ENCODE measurements around the gene NAPEPLD. TPM values are rescaled to one million over a fixed set of nuclear protein-coding genes. Genes with fewer than 3 reads are reported as not detected.
"Not testable (repeated sequence)": the region's sequence is repeated elsewhere in the genome, so short reads cannot be mapped to it uniquely, and the experiment has no call there.

Gene NAPEPLD
- total RNA-seq, 6 experiments from 2014 or later: 3.4 to 5.3 (median 4.4) TPM

DNA sequence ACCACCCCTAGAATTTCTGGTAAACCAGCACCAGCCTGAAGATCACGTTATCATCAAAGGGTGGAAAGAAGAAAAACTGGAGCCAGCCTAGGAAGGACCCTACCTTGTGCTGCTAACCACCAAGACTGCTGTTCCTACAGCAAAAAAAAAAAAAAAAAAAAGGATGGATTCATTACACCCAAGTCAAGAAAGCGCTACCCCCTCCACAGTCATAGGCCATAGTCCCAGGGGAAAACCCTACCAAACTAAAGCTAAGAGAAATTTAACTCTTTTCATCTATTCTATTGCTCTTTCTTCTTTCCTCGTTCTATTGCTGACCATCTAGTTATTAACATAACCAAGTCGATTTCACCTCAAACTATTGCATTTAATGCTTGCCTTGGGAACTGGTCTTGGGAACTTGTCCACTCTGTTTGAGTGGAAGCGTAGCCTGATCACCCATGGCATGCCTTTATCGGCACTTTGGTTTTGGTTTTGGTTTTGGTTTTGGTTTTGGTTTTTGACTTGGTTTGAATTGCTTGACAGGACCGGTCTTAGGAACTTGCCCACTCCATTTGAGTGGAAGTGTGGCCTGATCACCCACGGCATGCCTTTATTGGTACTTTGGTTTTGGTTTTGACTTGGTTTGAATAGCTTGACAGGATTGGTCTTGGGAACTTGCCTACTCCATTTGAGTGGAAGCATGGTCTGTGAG is 6.6 kb upstream of the NAPEPLD start:
- H3K9me3 Mint-ChIP-seq; H3K4me1 Mint-ChIP-seq (ENCODE audit: low read depth); H3K36me3 Mint-ChIP-seq (ENCODE audit: low read depth); H3K27ac Mint-ChIP-seq; DNase-seq; H3K4me3 Mint-ChIP-seq: not testable (repeated sequence)
- peaks cover 15% of the 10 kb centered on the region for H3K27me3 Mint-ChIP-seq (ENCODE audit: insufficient read depth)

DNA sequence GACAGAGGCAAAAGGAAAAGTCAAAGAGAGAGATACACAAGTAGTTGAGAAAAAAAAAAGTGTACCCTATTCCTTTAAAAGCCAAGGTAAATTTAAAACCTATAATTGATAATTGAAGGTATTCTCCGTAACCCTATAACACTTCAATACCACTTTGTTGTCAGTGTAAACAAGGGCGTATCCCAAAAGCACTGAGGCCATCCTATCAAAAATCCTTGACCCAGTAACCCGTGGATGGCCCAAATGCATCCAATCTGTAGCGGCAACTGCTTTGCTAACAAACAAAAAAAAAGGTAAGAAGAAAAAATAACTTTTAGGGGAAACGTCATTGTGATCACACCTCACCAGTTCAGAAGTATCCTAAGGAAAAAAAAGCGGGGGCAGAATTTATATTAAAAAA is 5.1 kb upstream of the NAPEPLD start:
- Mint-ChIP-seq H3K4me1 (ENCODE audit: low read depth) (peaks cover 5% of the 10 kb centered on the region; the same call in 1 of the 2 replicates), H3K27ac (no peak overlapping the region), H3K9me3 (no peaks in the 10 kb centered on the region), H3K36me3 (ENCODE audit: low read depth) (no peaks in the 10 kb centered on the region; the same call in 1 of the 2 replicates), H3K27me3 (ENCODE audit: insufficient read depth) (peaks cover 11% of the 10 kb centered on the region), H3K4me3 (no peak overlapping the region)
- TF ChIP-seq CTCF (IDR thresholded peaks at IDR 0.05): no peak
- DNase-seq: no peak

GRCh38 chr7:103152744-103153617 is 4.1 kb upstream of the NAPEPLD start:
- not testable (repeated sequence) for H3K9me3 Mint-ChIP-seq; H3K36me3 Mint-ChIP-seq (ENCODE audit: low read depth); DNase-seq; H3K27ac Mint-ChIP-seq; H3K4me3 Mint-ChIP-seq; H3K27me3 Mint-ChIP-seq (ENCODE audit: insufficient read depth)
- peaks cover 12% of the 10 kb centered on the region for H3K4me1 Mint-ChIP-seq (ENCODE audit: low read depth)

GRCh38 chr7:103151993-103152676 is 3.2 kb upstream of the NAPEPLD start:
- not testable (repeated sequence) for H3K4me3 Mint-ChIP-seq; DNase-seq; H3K36me3 Mint-ChIP-seq (ENCODE audit: low read depth); H3K9me3 Mint-ChIP-seq; H3K27ac Mint-ChIP-seq; H3K27me3 Mint-ChIP-seq (ENCODE audit: insufficient read depth)
- H3K4me1 Mint-ChIP-seq (ENCODE audit: low read depth): peaks cover 21% of the 10 kb centered on the region

DNA sequence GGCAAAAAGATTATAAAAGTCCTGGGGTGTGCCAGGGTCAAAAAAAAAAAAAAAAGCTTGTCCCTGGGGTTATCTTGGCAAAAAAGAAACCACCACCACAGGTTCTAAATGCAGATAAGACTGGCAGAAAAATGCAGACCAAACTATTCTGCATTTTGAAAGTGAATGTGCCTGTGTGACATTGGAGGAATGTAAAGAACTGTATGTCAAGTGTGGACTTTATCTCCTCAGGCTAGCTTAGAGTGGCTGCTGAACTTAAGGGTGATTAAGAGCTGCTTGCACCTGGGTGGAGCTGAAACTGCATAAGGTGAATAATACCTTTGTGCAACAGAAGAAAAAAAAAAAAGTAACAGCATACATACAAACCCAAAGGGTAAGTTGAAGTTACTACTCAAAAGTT is 1.3 kb upstream of the NAPEPLD start:
- no peak for DNase-seq
- H3K9me3 Mint-ChIP-seq: no peaks in the 10 kb centered on the region
- no peak for TF ChIP-seq CTCF (IDR thresholded peaks at IDR 0.05)
- H3K4me1 Mint-ChIP-seq (ENCODE audit: low read depth): peaks cover 25% of the 10 kb centered on the region
- no peak overlapping the region; the same call in 1 of the 2 replicates for H3K27ac Mint-ChIP-seq
- H3K27me3 Mint-ChIP-seq (ENCODE audit: insufficient read depth): peaks cover 2% of the 10 kb centered on the region
- H3K36me3 Mint-ChIP-seq (ENCODE audit: low read depth): no peaks in the 10 kb centered on the region
- H3K4me3 Mint-ChIP-seq: no peak overlapping the region

DNA sequence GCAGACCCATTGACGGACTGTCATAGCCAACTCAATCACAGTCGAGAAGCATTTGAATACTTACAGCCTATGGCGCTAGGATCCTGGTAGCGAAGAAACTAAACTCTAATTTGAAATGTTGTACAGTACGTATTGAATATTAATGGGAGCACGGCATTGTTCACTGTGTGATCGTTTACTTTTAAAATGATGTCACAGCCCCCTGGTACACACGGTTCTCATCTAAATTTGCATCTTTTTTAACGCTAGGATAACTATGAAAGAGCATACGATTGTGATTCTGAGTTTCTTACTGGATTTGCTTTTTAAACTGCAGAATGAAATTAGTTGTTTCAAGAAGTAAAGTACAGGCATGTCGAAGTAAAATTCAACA is 895 bp upstream of the NAPEPLD start:
- Mint-ChIP-seq H3K27ac (peak overlapping the region; percentile 81), H3K36me3 (ENCODE audit: low read depth) (no peaks in the 10 kb centered on the region)

More for the DNA sequence above, 895 bp upstream of the NAPEPLD start:
- no peaks in the 10 kb centered on the region for H3K9me3 Mint-ChIP-seq
- no peak for DNase-seq
- H3K4me3 Mint-ChIP-seq: peak overlapping the region; percentile 98
- TF ChIP-seq CTCF (IDR thresholded peaks at IDR 0.05): no peak
- peaks cover 2% of the 10 kb centered on the region for H3K27me3 Mint-ChIP-seq (ENCODE audit: insufficient read depth)
- H3K4me1 Mint-ChIP-seq (ENCODE audit: low read depth): peaks cover 25% of the 10 kb centered on the region
